AG04450 (cell line): ENCODE measurements around the gene PLXNA1. TPM values are rescaled to one million over a fixed set of nuclear protein-coding genes. Genes with fewer than 3 reads are reported as not detected.

Experiments used
- CTCF ChIA-PET: fragments of 300-600, 350-600 bp; formaldehyde crosslinking; extraction: SDS; loops from one replicate; lab custom pipeline; 2022; ENCODE audit warnings: antibody characterized with exemption, inconsistent platforms; lab: Charles Lee
- POLR2A ChIA-PET: fragments of 350-600 bp; formaldehyde crosslinking; extraction: SDS; loops from one replicate; lab custom pipeline; 2021; ENCODE audit warnings: antibody characterized with exemption, inconsistent platforms; lab: Yijun Ruan, JAX
- DNase-seq: peaks from one replicate; pipeline ENCODE4 v3.0.0-alpha.2; 2011; ENCODE audit warnings: low read depth, low spot score
- H3K27ac ChIP-seq: one replicate; pipeline ENCODE4 v1.5.1; 2012; ENCODE audit warnings: low read depth, low read length, control low read depth
- H3K27me3 ChIP-seq: one replicate; pipeline ENCODE4 v1.6.0; 2012; ENCODE audit warnings: low read length; ENCODE audit not compliant: control insufficient read depth, insufficient read depth
- H3K4me3 ChIP-seq: 2 replicates; pipeline ENCODE4 v1.5.1; 2011; ENCODE audit warnings: mild to moderate bottlenecking, low read depth, low read length, control low read depth
- H3K9me3 ChIP-seq: 2 replicates; pipeline ENCODE4 v1.5.1; 2012; ENCODE audit warnings: low read length; ENCODE audit not compliant: control insufficient read depth, insufficient read depth
- CTCF ChIP-seq: IDR thresholded peaks from 2 replicates; pipeline ENCODE4 v1.5.1; 2011; ENCODE audit warnings: low read depth, low read length, control low read depth, inconsistent platforms
- polyA plus RNA-seq: library from polyadenylated mRNA; depleted of rRNA; stranded (reverse); fragments of >200 nt; gene quantifications from 2 replicates; pipeline ENCODE4 v1.2.3, GENCODE V29; 2011

Gene PLXNA1
- polyA plus RNA-seq, 1 experiment, result 22.0 TPM

DNA sequence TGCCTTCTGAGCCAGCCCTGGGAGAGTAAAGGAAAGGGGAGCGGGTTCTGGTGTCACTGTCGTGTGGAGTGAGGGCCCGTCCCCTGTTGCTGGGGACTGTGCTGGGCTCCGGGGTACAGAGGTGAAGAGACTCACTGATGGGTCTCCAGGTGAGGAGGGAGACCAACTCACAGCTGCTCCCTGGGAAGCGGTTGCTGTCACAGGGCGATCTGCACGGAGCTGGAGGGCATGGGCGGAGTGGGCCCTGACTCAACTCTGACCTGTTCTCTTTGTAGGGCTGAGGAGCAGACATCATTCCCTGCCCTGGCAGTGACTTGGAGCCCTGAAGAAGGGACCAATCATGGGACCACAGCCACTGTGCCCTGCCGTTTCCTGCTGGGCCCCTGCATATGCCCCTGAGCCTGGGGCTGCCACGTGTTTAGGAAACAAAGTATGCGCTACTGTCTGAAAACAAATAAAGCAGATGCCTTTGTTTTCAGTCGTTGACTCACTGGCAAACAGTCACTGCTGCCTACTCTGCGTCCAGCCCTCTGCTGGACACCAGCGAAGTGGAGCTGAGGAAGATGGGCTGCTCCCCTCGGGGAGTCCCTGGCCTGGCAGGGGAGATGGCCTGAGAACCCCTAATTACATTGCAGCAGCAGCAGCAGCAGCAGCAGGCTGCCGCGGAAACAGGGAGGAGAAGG is 22.9 kb upstream of the PLXNA1 start:
- CTCF ChIA-PET, result interaction anchor here (1.5 kb wide), 1 partner anchor 208 kb away, joined by 9 read pairs; no protein-coding TSS in a partner anchor
- POLR2A ChIA-PET, result no interaction called here
- Histone ChIP-seq H3K27me3 (no peaks in the 10 kb centered on the region), H3K27ac (no peak overlapping the region), H3K4me3 (no peak overlapping the region), H3K9me3 (no peaks in the 10 kb centered on the region)
- TF ChIP-seq CTCF, result peak; percentile 56
- no peak for DNase-seq

GRCh38 chr3:126960604-126960995 is 22.3 kb upstream of the PLXNA1 start:
- no peak for TF ChIP-seq CTCF
- Histone ChIP-seq H3K27me3 (no peaks in the 10 kb centered on the region), H3K9me3 (no peaks in the 10 kb centered on the region), H3K27ac (no peak overlapping the region), H3K4me3 (no peak overlapping the region)
- no peak for DNase-seq
- ChIA-PET POLR2A (no interaction called here), CTCF (interaction anchor here (1.5 kb wide), 1 partner anchor 208 kb away, joined by 9 read pairs; no protein-coding TSS in a partner anchor)

DNA sequence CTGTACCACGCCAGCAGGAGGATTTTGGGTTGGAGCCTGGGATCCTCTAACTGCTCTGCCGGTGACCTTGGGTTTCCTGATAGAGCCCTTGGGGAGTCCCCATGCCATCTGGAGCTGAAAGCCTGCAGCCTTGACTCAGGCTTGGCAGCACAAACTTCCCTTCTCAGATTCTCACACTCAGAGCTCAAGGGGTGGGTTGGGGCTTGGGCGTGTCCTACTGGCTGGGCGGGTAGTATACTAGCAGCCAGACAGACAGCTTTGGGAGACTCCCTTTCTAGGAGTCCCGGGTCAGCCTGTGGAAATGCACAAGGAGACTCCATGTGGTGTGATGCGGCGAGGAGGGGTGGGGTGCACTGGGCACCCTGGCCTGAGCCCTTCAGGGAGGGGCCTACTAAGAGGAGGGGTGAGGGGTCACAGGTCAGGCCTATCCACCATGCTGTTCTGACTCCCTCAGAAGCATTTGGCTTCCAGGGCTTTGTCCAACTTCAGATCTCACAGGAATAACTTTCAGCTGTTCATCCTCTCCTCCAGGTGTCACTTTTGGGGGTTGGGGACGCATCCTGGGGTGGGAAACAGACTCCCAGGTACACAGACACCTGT is 21.6 kb upstream of the PLXNA1 start:
- TF ChIP-seq CTCF, result no peak
- H3K9me3 ChIP-seq, result no peaks in the 10 kb centered on the region
- no peaks in the 10 kb centered on the region for H3K27me3 ChIP-seq
- ChIA-PET POLR2A (no interaction called here), CTCF (interaction anchor here (0.9 to 1.5 kb wide), 2 partner anchors 21 to 209 kb away, joined by 3 to 9 read pairs; partner anchors contain the start of gene PLXNA1)
- H3K27ac ChIP-seq, result no peak overlapping the region
- H3K4me3 ChIP-seq, result no peak overlapping the region
- DNase-seq, result no peak

- DNase-seq, result no peak
- no peak for TF ChIP-seq CTCF
- ChIA-PET POLR2A (no interaction called here), CTCF (interaction anchor here (0.9 kb wide), 2 partner anchors 21 to 210 kb away, joined by 3 read pairs; partner anchors contain the start of gene PLXNA1)
- Histone ChIP-seq H3K4me3 (no peak overlapping the region), H3K27me3 (no peaks in the 10 kb centered on the region), H3K9me3 (no peaks in the 10 kb centered on the region), H3K27ac (no peak overlapping the region)
Measured at GRCh38 chr3:126961791-126962461, 21.0 kb upstream of the PLXNA1 start.

DNA sequence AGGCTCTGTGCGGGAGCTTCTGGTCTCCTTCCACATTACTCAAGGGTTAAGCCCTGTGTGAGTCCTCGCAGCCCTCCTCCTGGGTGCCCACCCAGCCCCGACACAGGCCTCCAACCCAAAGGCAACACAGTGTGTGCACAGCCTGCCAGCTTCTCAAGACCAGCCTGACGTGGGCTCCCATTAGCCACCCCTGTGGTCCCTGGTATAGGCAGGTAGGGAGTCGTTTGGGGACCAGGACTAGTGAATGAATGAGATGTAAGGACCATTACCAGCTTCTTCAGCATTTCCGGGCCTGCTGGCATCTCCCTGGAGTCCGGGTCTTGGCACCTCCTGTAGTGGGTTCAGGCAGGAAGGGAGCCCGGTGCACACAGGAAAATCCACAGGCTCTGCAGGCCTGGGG is 20.2 kb upstream of the PLXNA1 start:
- H3K9me3 ChIP-seq, result no peaks in the 10 kb centered on the region
- POLR2A ChIA-PET, result no interaction called here
- no peak overlapping the region for H3K27ac ChIP-seq
- no peak overlapping the region for H3K4me3 ChIP-seq
- no peak for TF ChIP-seq CTCF
- no peak for DNase-seq
- CTCF ChIA-PET, result interaction anchor here (0.6 to 1.2 kb wide), 3 partner anchors 75 to 211 kb away, joined by 3 to 6 read pairs (median 6); no protein-coding TSS in a partner anchor
- no peaks in the 10 kb centered on the region for H3K27me3 ChIP-seq
